Measurements from ENCODE around the gene ANKEF1.

Gene ANKEF1

GRCh38 chr20:10065154-10065833 lies 30.5 kb downstream of the ANKEF1 start:
- no peak for DNase-seq (ENCODE audit: extremely low read depth, insufficient read length)
- Histone ChIP-seq H3K36me3 (ENCODE audit: control insufficient read depth, insufficient read depth, low read length) (no peaks in the 10 kb centered on the region), H3K4me3 (replicated peaks; ENCODE audit: low read depth, low read length) (no peak overlapping the region), H3K27me3 (replicated peaks; ENCODE audit: control insufficient read depth, insufficient read depth, low read length) (peaks cover 2% of the 10 kb centered on the region; the same call in 1 of the 2 replicates)
- TF ChIP-seq CTCF (IDR thresholded peaks at IDR 0.05; ENCODE audit: insufficient read depth, low read length, poor library complexity, severe bottlenecking) = no peak

DNA sequence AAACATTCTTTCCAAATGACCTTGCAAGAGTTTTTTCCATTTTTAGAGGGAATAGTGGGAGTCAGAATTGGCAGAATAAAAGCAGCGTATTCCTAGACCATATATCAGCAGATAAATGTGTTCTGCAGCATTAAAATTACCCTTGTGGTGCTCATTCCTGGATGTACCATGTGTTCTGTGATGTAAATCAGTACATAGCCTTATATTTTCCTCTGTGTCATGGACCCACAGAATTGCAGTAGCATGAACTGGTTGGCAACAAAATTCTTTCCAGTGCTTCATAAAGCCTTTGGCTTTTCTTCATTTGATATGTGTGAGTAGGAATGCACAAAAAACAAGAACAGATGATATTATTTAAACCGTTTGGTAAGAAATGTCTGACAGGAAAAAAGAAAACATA lies 32.5 kb downstream of the ANKEF1 start:
- no peak for TF ChIP-seq CTCF (IDR thresholded peaks at IDR 0.05; ENCODE audit: insufficient read depth, low read length, poor library complexity, severe bottlenecking)
- no peak for DNase-seq (ENCODE audit: extremely low read depth, insufficient read length)
- H3K27me3 ChIP-seq (replicated peaks; ENCODE audit: control insufficient read depth, insufficient read depth, low read length) = no peaks in the 10 kb centered on the region
- no peak overlapping the region for H3K4me3 ChIP-seq (replicated peaks; ENCODE audit: low read depth, low read length)
- no peaks in the 10 kb centered on the region for H3K36me3 ChIP-seq (ENCODE audit: control insufficient read depth, insufficient read depth, low read length)

DNA sequence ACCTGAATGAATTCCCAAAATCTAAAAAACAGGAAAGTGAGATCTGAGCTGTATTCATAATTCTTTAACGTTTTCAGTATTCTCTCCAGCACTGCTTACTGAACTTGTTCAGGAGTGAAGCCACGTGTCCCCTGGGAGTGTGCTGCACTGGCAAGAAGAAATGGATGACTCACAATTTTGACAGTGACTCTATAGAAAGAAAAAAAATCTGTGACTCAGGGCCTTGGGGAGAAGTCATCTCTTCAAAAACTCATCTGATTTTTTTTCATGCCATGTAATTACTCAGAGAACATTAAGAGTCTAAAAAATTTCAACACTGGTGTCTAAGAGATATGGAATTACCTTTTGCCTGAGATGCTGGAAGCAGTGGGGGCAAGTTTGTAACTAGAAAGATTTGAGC lies 39.7 kb downstream of the ANKEF1 start:
- TF ChIP-seq CTCF (IDR thresholded peaks at IDR 0.05; ENCODE audit: insufficient read depth, low read length, poor library complexity, severe bottlenecking) = no peak
- no peaks in the 10 kb centered on the region; the same call in 1 of the 2 replicates for H3K27me3 ChIP-seq (replicated peaks; ENCODE audit: control insufficient read depth, insufficient read depth, low read length)
- no peak for DNase-seq (ENCODE audit: extremely low read depth, insufficient read length)
- no peak overlapping the region for H3K4me3 ChIP-seq (replicated peaks; ENCODE audit: low read depth, low read length)
- no peaks in the 10 kb centered on the region for H3K36me3 ChIP-seq (ENCODE audit: control insufficient read depth, insufficient read depth, low read length)

DNA sequence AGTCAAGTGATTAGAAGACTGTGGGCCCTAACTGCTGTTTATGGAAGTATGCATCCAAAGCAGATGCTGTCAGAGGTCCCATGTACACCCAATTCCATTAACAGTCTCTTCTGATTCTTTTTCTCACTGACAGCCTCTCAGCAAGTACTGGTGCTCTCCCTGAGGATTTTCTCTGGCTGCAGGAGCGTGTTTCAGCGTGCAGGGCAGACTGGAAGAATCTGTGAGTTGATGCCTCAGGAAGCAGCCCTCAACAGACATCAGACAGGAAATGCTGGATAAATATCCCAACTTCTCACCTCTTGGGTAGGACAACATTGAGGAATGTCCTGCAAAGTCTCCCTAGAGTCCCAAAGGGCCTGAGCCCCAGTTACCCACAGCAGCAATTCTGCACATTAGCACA lies 40.8 kb downstream of the ANKEF1 start:
- Histone ChIP-seq H3K27me3 (replicated peaks; ENCODE audit: control insufficient read depth, insufficient read depth, low read length) (no peaks in the 10 kb centered on the region; the same call in 1 of the 2 replicates), H3K36me3 (ENCODE audit: control insufficient read depth, insufficient read depth, low read length) (no peaks in the 10 kb centered on the region), H3K4me3 (replicated peaks; ENCODE audit: low read depth, low read length) (no peak overlapping the region)
- DNase-seq (ENCODE audit: extremely low read depth, insufficient read length) = no peak
- no peak for TF ChIP-seq CTCF (IDR thresholded peaks at IDR 0.05; ENCODE audit: insufficient read depth, low read length, poor library complexity, severe bottlenecking)

- H3K27me3 ChIP-seq (replicated peaks; ENCODE audit: control insufficient read depth, insufficient read depth, low read length) = no peaks in the 10 kb centered on the region; the same call in 1 of the 2 replicates
- no peak overlapping the region for H3K4me3 ChIP-seq (replicated peaks; ENCODE audit: low read depth, low read length)
- DNase-seq (ENCODE audit: extremely low read depth, insufficient read length) = no peak
- H3K36me3 ChIP-seq (ENCODE audit: control insufficient read depth, insufficient read depth, low read length) = no peaks in the 10 kb centered on the region
- no peak for TF ChIP-seq CTCF (IDR thresholded peaks at IDR 0.05; ENCODE audit: insufficient read depth, low read length, poor library complexity, severe bottlenecking)
These were observed 41.6 kb downstream of the ANKEF1 start for GRCh38 chr20:10076126-10077080.

Data from GM06990 (cell line).